GM19328 (cell line): ENCODE results near the gene ANO10.
A peak's percentile ranks its signal among the peaks of the same experiment; 100 is the strongest.
"Not testable (repeated sequence)": the region's sequence is repeated elsewhere in the genome, so short reads cannot be mapped to it uniquely, and the experiment has no call there.

Experiments
- ATAC-seq: cut with Tn5 transposase; IDR thresholded peaks from one replicate; pipeline ENCODE4 v1.9.1; 2021; ENCODE audit warnings: mild to moderate bottlenecking, moderate library complexity; ENCODE audit not compliant: unreplicated experiment

ANO10 gene

GRCh38 chr3:43523454-43524053 lies 98.3 kb downstream of the ANO10 start:
- peak; percentile 62 for ATAC-seq

GRCh38 chr3:43522727-43523362 lies 99.0 kb downstream of the ANO10 start:
- ATAC-seq = no peak

- ATAC-seq = no peak
Measured at GRCh38 chr3:43521941-43522340, 99.9 kb downstream of the ANO10 start.

- ATAC-seq = not testable (repeated sequence)
Measured at GRCh38 chr3:43518515-43518914, 103.3 kb downstream of the ANO10 start.

- no peak for ATAC-seq
Measured at GRCh38 chr3:43515970-43516635, 105.7 kb downstream of the ANO10 start.

GRCh38 chr3:43515208-43515917 lies 106.4 kb downstream of the ANO10 start:
- ATAC-seq = no peak

GRCh38 chr3:43512754-43513404 lies 108.9 kb downstream of the ANO10 start:
- ATAC-seq = no peak

- no peak for ATAC-seq
Measured at GRCh38 chr3:43506644-43507043, 115.2 kb downstream of the ANO10 start.

- no peak for ATAC-seq
Measured at GRCh38 chr3:43505351-43505750, 116.5 kb downstream of the ANO10 start.

GRCh38 chr3:43503067-43503728 lies 118.6 kb downstream of the ANO10 start:
- no peak for ATAC-seq

GRCh38 chr3:43499256-43499655 lies 122.6 kb downstream of the ANO10 start:
- no peak for ATAC-seq

- no peak for ATAC-seq
Measured at GRCh38 chr3:43497905-43498365, 123.9 kb downstream of the ANO10 start.

- no peak for ATAC-seq
Measured at GRCh38 chr3:43497422-43497821, 124.4 kb downstream of the ANO10 start.

- ATAC-seq = no peak
Measured at GRCh38 chr3:43496740-43497375, 125.0 kb downstream of the ANO10 start.

- not testable (repeated sequence) for ATAC-seq
Measured at GRCh38 chr3:43492932-43493331, 128.9 kb downstream of the ANO10 start.

- ATAC-seq = not testable (repeated sequence)
Measured at GRCh38 chr3:43491807-43492206, 130.0 kb downstream of the ANO10 start.

GRCh38 chr3:43490640-43491185 lies 131.1 kb downstream of the ANO10 start:
- ATAC-seq = no peak

GRCh38 chr3:43489930-43490329 lies 131.9 kb downstream of the ANO10 start:
- no peak for ATAC-seq

GRCh38 chr3:43485931-43486330 lies 135.9 kb downstream of the ANO10 start:
- ATAC-seq = no peak
